EL (cell line): ENCODE measurements around the gene MPP4.

Experiments used
- DNase-seq: peaks from one replicate; pipeline ENCODE4 v3.0.0-alpha.2; 2016

The MPP4 gene

GRCh38 chr2:201621293-201621999 lies 77.0 kb downstream of the MPP4 start:
- DNase-seq, result peak; percentile 25

GRCh38 chr2:201618744-201619662 lies 79.4 kb downstream of the MPP4 start:
- peak; percentile 63 for DNase-seq

- peak; percentile 8 for DNase-seq
Observed at GRCh38 chr2:201608021-201608420, 90.4 kb downstream of the MPP4 start.

GRCh38 chr2:201607568-201607967 lies 90.9 kb downstream of the MPP4 start:
- no peak for DNase-seq

GRCh38 chr2:201600906-201601305 lies 97.5 kb downstream of the MPP4 start:
- DNase-seq, result no peak

GRCh38 chr2:201597397-201597796 lies 101.0 kb downstream of the MPP4 start:
- DNase-seq, result no peak
